Fibroblast of skin of left quadriceps (primary cell): ENCODE data around the gene DOCK7.
"Not testable (repeated sequence)": the region's sequence is repeated elsewhere in the genome, so short reads cannot be mapped to it uniquely, and the experiment has no call there.

Source experiments
- DNase-seq, 2 experiments: peaks; one replicate each; pipeline ENCODE4 v3.0.0-alpha.2; 2013; ENCODE audit warnings: low read depth in 2 of 2

Gene DOCK7

DNA sequence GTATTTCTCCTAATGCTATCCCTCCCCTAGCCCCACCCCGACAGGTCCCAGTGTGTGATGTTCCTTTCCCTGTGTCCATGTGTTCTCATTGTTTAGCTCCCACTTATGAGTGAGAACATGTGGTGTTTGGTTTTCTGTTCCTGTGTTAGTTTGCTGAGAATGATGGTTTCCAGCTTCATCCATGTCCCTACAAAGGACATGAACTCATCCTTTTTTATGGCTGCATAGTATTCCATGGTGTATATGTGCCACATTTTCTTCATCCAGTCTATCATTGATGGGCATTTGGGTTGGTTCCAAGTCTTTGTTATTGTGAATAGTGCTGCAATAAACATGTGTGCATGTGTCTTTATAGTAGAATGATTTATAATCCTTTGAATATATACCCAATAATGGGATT lies 77.6 kb downstream of the DOCK7 start:
- DNase-seq: not testable (repeated sequence)

DNA sequence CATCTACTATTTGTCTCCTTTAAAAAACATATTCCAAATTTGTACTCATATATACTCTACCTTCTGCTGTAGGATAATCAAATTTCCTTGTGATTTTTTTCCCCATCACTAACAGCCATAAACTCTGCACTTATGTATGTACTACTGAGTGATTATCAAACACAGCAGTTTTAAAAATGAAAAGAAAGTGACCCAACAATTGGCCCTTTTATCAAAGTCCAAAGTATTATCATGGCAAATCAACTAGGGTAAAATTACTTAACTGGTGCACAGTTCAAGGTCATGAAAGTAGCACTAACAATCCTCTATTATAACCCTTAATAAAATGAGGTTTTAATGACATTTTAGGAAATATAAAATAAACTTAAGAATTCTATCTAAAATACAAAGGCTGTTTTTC lies 79.3 kb downstream of the DOCK7 start:
- no peak for DNase-seq

GRCh38 chr1:62601457-62601856 lies 86.7 kb downstream of the DOCK7 start:
- no peak for DNase-seq

- DNase-seq: no peak
These were observed 89.1 kb downstream of the DOCK7 start for GRCh38 chr1:62599044-62599443.

DNA sequence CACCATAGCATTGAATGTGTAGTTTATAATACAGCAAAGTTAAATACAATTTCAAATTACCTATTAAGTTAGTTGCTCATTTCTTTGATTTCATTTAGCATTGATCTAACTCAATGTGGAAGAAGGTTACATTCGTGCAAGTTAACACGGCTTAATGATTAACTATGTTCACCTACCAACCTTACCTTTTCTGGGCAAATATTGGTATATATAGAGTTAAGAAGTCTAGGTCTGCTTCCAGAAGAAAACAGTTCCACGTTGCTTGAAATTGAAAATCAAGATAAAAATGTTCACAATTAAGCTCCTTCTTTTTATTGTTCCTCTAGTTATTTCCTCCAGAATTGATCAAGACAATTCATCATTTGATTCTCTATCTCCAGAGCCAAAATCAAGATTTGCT lies 90.9 kb downstream of the DOCK7 start, which contains the start of gene ANGPTL3:
Gene ANGPTL3, plus strand, starts transcription at position 240 of the 400 bp plus-strand sequence. Its CDS starts 47 bp downstream, at position 287.
- no peak for DNase-seq

GRCh38 chr1:62595647-62596046 lies 92.5 kb downstream of the DOCK7 start:
- DNase-seq: no peak

DNA sequence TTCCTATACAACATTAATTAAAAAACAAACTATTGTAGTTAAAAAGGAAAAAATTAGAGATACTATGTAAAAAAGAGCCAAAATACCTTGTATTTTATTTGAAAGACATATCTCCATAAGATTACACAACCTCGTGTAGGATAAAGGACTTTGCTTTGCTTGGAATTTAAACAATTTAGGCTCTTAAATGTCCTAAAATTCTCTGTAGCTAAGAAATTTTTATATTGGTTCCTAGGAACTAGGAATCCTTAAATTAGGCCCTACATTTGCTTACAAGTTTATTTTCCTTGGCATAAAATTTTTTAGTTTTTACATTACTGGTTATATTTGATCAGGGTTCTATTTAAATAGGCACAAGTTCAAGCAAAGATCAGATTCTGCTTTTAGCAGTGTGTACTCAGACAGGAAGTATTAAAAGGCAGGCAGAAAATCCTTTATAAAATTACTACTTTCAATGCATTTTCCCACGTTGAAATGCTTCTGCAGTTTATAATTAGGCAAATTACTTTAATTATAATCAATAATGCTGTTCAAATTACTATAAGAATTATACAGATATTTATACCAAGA lies 94.3 kb downstream of the DOCK7 start:
- DNase-seq: no peak

DNA sequence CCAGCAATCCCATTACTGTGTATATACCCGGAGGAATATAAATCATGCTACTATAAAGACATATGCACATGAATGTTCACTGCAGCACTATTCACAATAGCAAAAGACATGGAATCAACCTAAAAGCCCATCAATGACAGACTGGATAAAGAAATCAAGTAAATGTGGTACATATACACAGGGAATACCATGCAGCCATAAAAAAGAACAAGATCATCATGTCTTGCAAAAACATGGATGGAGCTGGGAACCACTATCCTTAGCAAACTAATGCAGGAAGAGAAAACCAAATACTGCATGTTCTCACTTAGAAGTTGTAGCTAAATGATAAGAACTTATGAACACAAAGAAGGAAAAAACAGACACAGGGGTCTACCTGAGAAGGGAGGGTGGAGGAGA lies 97.2 kb downstream of the DOCK7 start:
- no peak for DNase-seq

GRCh38 chr1:62590255-62590969 lies 97.8 kb downstream of the DOCK7 start:
- DNase-seq: no peak

- DNase-seq: peak in 1 of 2 experiments; percentile 6
These were observed 98.9 kb downstream of the DOCK7 start for GRCh38 chr1:62589321-62589720.

- no peak for DNase-seq
These were observed 100.2 kb downstream of the DOCK7 start for GRCh38 chr1:62588000-62588399.

DNA sequence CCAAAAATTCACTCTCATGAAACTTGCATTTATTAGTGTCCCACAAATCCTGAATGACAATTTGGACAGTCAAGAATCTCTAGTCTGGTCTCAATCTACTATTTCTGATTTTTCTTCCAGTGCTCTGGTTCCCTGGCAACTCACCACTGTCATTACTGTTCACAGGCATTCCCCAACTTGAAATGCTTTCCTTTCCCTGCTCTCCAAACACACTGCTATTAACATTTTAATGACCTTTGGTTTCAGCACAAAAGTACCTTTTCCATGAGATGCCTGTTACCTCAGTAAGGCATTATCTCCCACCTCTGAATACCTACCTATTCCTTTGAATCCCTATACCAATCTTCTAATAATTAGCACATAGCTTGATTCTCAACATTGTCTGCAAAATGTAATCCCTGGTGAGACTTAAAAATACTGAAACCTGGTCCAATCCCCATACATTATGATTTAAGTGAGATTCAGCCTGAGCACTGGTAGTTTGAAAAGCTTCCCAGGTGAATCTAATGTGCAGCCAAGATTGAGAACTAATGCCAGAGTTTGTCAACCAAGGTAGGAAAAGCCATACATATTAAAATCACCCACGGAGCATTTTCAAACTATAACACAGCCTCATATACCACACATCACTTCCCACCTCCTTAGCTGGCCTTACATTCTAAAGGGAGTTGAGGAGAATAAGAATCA lies 102.6 kb downstream of the DOCK7 start:
- no peak for DNase-seq

DNA sequence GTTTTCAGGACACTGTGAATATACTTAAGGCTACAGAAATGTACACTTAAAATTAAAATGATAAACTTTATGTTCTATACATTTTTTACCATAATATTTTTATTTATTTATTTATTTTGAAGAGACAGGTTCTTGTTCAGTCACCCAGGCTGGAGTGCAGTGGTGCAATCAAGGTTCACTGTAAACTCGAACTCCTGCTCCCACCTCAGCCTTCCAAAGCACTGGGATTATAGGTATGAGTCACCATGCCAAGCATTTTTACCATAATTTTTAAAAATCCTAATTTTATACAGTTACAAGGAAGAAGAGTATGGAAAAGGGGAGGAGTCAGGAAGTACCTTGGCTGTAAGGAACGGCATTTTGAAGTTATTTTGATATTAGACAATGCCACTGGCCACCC lies 114.5 kb downstream of the DOCK7 start:
- no peak for DNase-seq

GRCh38 chr1:62572476-62572875 lies 115.7 kb downstream of the DOCK7 start:
- DNase-seq: no peak

- not testable (repeated sequence) for DNase-seq
These were observed 116.7 kb downstream of the DOCK7 start for GRCh38 chr1:62571517-62571916.

DNA sequence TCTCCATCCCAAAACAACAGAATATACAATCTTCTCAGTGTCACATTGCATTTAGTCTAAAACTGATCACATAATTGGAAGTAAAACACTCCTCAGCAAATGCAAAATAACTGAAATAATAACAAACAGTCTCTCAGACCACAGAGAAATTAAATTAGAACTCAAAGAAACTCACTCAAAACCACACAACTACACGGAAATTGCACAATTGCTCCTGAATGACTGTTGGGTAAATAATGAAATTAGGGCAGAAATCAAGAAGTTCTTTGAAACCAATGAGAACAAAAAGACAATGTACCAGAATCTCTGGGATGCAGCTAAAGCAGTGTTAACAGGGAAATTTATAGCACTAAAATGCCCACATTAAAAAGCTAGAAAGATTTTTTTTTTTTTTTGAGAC lies 120.3 kb downstream of the DOCK7 start:
- not testable (repeated sequence) for DNase-seq

GRCh38 chr1:62567182-62567581 lies 121.0 kb downstream of the DOCK7 start:
- DNase-seq: not testable (repeated sequence)

- DNase-seq: no peak
These were observed 126.9 kb downstream of the DOCK7 start for GRCh38 chr1:62561306-62561705.

GRCh38 chr1:62544570-62544969 lies 143.6 kb downstream of the DOCK7 start:
- DNase-seq: no peak

DNA sequence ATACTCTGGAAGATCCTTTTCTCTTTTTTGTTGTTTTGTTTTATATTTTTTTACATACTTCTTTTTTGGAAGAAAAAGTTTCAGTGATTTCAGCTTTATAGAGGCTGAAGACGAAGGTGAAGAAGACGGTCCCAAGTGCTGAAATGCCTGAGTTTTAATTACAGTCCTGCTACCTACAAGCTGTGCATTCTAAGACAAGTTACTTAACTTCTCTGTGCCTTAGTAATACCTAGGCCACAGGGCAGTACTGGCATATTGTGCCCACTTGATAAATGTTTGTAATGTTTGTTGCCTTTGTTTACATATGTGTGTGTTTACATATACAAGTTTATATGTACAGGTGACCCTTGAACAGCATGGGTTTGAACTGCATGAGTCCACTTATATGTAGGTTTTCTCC lies 147.1 kb downstream of the DOCK7 start:
- no peak for DNase-seq

GRCh38 chr1:62539028-62539447 lies 149.1 kb downstream of the DOCK7 start:
- DNase-seq: no peak

DNA sequence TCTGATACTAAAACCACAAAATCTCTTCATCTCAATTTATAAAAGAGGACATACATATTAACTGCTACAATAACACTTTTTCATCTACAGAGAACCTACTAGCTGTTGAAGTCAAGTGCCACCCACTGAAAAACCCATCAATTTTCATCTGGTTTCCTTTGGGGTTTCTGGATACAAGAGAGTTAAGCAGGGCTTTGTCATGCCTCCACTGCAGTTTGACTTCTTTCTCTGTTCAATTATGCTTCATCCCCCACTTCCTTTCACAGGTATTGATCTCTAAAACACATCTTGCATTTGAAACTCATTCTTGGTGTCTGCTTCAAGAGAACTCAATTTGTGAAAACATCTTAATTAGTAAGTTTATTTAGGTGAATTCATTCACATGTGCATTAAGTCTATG lies 151.3 kb downstream of the DOCK7 start:
- DNase-seq: no peak
